CD14-positive monocyte (primary cell): ENCODE results near the gene SH3RF1. TPM values are rescaled to one million over a fixed set of nuclear protein-coding genes. Genes with fewer than 3 reads are reported as not detected.

Source experiments
- DNase-seq, 3 donors: peaks; one replicate each; pipeline ENCODE4 v3.0.0-alpha.2; 2011 to 2022
- H2AFZ ChIP-seq: 2 replicates; pipeline ENCODE4 v1.6.0; 2012; ENCODE audit warnings: mild to moderate bottlenecking, low read depth, low read length, inconsistent platforms; ENCODE audit not compliant: insufficient read depth, poor library complexity, severe bottlenecking
- H3K27ac ChIP-seq, 2 donors: 1 replicate in 1 of 2; 2 replicates in 1 of 2; pipeline ENCODE4 v1.5.1; 2012 to 2013; ENCODE audit warnings: low read length in 2 of 2, control low read depth in 1 of 2, inconsistent platforms in 1 of 2, low read depth in 1 of 2, mild to moderate bottlenecking in 1 of 2
- H3K27me3 ChIP-seq, 2 donors: one replicate each; pipeline versions ENCODE4 v1.6.0 to v1.6.1; 2011 to 2013; ENCODE audit warnings: low read length in 2 of 2; ENCODE audit not compliant: control insufficient read depth in 2 of 2, insufficient read depth in 2 of 2
- H3K36me3 ChIP-seq, 2 donors: replicated peaks in 1 of 2; 1 replicate in 1 of 2; 2 replicates in 1 of 2; pipeline versions ENCODE4 v1.5.1 to v1.6.1; 2012 to 2013; ENCODE audit warnings: low read length in 2 of 2, control low read depth in 1 of 2, inconsistent platforms in 1 of 2, mild to moderate bottlenecking in 1 of 2; ENCODE audit not compliant: insufficient read depth in 2 of 2, control insufficient read depth in 1 of 2
- H3K4me1 ChIP-seq, 2 donors: 1 replicate in 1 of 2; 2 replicates in 1 of 2; pipeline versions ENCODE4 v1.5.1 to v1.6.1; 2012 to 2013; ENCODE audit warnings: low read length in 2 of 2, control low read depth in 1 of 2, inconsistent platforms in 1 of 2, mild to moderate bottlenecking in 1 of 2, moderate library complexity in 1 of 2; ENCODE audit not compliant: insufficient read depth in 2 of 2, control insufficient read depth in 1 of 2
- H3K4me2 ChIP-seq: replicated peaks from 2 replicates; pipeline ENCODE3; 2012; ENCODE audit warnings: low read length, moderate library complexity, mild to moderate bottlenecking; ENCODE audit not compliant: poor library complexity, severe bottlenecking; ENCODE audit errors: extremely low read depth
- H3K4me3 ChIP-seq, 3 experiments: fragments of 200-600 bp in 1 of 3; sonication (generic) in 1 of 3; replicated peaks in 1 of 3; 1 replicate in 2 of 3; 2 replicates in 1 of 3; pipeline ENCODE4 v1.5.1; 2011 to 2013; ENCODE audit warnings: low read length in 3 of 3, mild to moderate bottlenecking in 3 of 3, control low read depth in 2 of 3, low read depth in 2 of 3, inconsistent platforms in 1 of 3, moderate library complexity in 1 of 3
- H3K79me2 ChIP-seq: 2 replicates; pipeline ENCODE4 v1.6.0; 2012; ENCODE audit warnings: mild to moderate bottlenecking, control low read depth, inconsistent platforms, low read length, moderate library complexity; ENCODE audit not compliant: insufficient read depth
- H3K9ac ChIP-seq: 2 replicates; pipeline ENCODE4 v1.6.0; 2017; ENCODE audit warnings: low read length, mild to moderate bottlenecking; ENCODE audit not compliant: insufficient read depth, poor library complexity, severe bottlenecking
- H3K9me3 ChIP-seq, 2 donors: replicated peaks in 1 of 2; 1 replicate in 1 of 2; 2 replicates in 1 of 2; pipeline versions ENCODE4 v1.5.1 to v1.6.1; 2012 to 2013; ENCODE audit warnings: low read length in 2 of 2, control low read depth in 1 of 2; ENCODE audit not compliant: control insufficient read depth in 1 of 2, insufficient read depth in 1 of 2
- H4K20me1 ChIP-seq: 2 replicates; pipeline ENCODE4 v1.6.0; 2012; ENCODE audit warnings: mild to moderate bottlenecking, low read length, control low read depth, moderate library complexity; ENCODE audit not compliant: insufficient read depth
- H3K27ac Mint-ChIP-seq, 7 donors: one replicate each; pipeline ENCODE4 v1.8.0; 2020; ENCODE audit warnings: mild to moderate bottlenecking in 7 of 7, mixed read lengths in 7 of 7, moderate library complexity in 6 of 7, inconsistent platforms in 2 of 7
- H3K27me3 Mint-ChIP-seq, 3 donors: one replicate each; pipeline ENCODE4 v1.8.0; 2021 to 2022; ENCODE audit warnings: low read depth in 3 of 3, mild to moderate bottlenecking in 3 of 3, mixed read lengths in 3 of 3, moderate library complexity in 3 of 3, inconsistent platforms in 1 of 3
- H3K36me3 Mint-ChIP-seq, 2 donors: one replicate each; pipeline ENCODE4 v1.8.0; 2020; ENCODE audit warnings: mixed read lengths in 2 of 2, inconsistent platforms in 1 of 2, mild to moderate bottlenecking in 1 of 2
- H3K4me1 Mint-ChIP-seq: one replicate; pipeline ENCODE4 v1.8.0; 2020; ENCODE audit warnings: mild to moderate bottlenecking, mixed read lengths
- H3K4me3 Mint-ChIP-seq, 2 donors: one replicate each; pipeline ENCODE4 v1.8.0; 2020; ENCODE audit warnings: mild to moderate bottlenecking in 2 of 2, mixed read lengths in 2 of 2, moderate library complexity in 1 of 2
- H3K9me3 Mint-ChIP-seq, 7 donors: one replicate each; pipeline ENCODE4 v1.8.0; 2020 to 2022; ENCODE audit warnings: mixed read lengths in 7 of 7, mild to moderate bottlenecking in 6 of 7, moderate library complexity in 6 of 7, inconsistent platforms in 2 of 7
- WGBS: methylation state at CpG from one replicate; pipeline ENCODE4 v1.1.5; 2013; ENCODE audit warnings: missing lambda C conversion rate; ENCODE audit not compliant: insufficient coverage; 5-methylcytosine and 5-hydroxymethylcytosine counted together
- intact Hi-C, 2 donors: fragments of 100-400 bp; cut with micrococcal nuclease; formaldehyde crosslinking; loops; one replicate each; pipeline versions ENCODE4 v1.15.0 to v1.15.1; 2023
- polyA plus RNA-seq, 3 donors: library from polyadenylated mRNA; depleted of rRNA in 1 of 3; unstranded in 2 of 3; stranded (reverse) in 1 of 3; fragments of 300-500 nt in 2 of 3; fragments of >200 nt in 1 of 3; fragmentation: Illumina TruSeq in 2 of 3; gene quantifications; 1 replicate in 2 of 3; 2 replicates in 1 of 3; pipeline ENCODE4 v1.2.3, GENCODE V29; 2012 to 2021
- TF ChIP-seq, protein P1 (sequence below): fragments of 200-600 bp; IDR thresholded peaks from one replicate; pipeline ENCODE4 v1.8.0; 2022; ENCODE audit warnings: antibody characterized with exemption, mild to moderate bottlenecking

The SH3RF1 gene
- polyA plus RNA-seq, 3 donors = 3.1 to 4.7 (median 4.4) TPM

DNA sequence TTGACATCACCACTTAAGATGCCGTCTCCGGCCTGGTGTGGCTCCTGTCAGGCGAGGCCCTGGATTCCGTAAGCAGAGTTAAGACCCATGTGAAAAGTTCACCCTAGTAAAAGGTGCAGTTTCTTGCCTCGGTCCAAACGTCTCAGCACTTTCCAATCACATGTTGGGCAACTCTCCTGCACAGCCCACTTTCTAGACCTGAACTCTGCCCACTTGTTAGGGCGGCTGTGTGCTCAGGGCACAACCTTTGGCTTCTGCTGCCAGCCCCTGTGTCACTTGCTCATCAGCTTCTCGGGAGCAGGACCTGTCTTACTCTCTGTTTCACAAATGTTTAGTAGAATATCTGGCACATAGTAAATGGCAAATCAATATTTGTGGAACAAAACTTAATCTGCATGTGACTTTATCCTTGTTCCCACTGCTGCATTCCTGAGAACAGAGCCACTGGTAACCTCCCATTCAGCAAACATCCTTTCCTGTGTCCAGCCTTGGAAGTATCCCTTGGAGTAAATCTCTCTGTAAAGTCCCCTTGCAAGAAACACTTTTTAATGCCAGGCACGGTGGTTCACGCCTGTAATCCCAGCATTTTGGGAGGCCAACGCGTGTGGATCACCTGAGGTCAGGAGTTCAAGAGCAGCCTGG lies 38.7 kb upstream of the SH3RF1 start:
- Histone ChIP-seq H4K20me1 (no peaks in the 10 kb centered on the region), H3K4me3 (no peak overlapping the region), H3K27ac (no peak overlapping the region), H3K27me3 (no peaks in the 10 kb centered on the region), H3K4me2 (no peak overlapping the region), H3K4me1 (no peaks in the 10 kb centered on the region), H2AFZ (no peak overlapping the region), H3K9ac (no peak overlapping the region), H3K9me3 (no peaks in the 10 kb centered on the region), H3K79me2 (no peaks in the 10 kb centered on the region), H3K36me3 (no peaks in the 10 kb centered on the region)
- Mint-ChIP-seq H3K4me3 (no peak overlapping the region), H3K27ac (no peak overlapping the region), H3K27me3 (peaks cover 0 to 1% (median 0%) of the 10 kb centered on the region in 3 donors), H3K4me1 (peaks cover 3% of the 10 kb centered on the region), H3K9me3 (peaks cover 0 to 9% (median 4%) of the 10 kb centered on the region in 7 donors), H3K36me3 (no peaks in the 10 kb centered on the region)
- WGBS = 97% methylated on average over 10 of the region's 12 CpGs
- DNase-seq = no peak
- TF ChIP-seq, protein P1, sequence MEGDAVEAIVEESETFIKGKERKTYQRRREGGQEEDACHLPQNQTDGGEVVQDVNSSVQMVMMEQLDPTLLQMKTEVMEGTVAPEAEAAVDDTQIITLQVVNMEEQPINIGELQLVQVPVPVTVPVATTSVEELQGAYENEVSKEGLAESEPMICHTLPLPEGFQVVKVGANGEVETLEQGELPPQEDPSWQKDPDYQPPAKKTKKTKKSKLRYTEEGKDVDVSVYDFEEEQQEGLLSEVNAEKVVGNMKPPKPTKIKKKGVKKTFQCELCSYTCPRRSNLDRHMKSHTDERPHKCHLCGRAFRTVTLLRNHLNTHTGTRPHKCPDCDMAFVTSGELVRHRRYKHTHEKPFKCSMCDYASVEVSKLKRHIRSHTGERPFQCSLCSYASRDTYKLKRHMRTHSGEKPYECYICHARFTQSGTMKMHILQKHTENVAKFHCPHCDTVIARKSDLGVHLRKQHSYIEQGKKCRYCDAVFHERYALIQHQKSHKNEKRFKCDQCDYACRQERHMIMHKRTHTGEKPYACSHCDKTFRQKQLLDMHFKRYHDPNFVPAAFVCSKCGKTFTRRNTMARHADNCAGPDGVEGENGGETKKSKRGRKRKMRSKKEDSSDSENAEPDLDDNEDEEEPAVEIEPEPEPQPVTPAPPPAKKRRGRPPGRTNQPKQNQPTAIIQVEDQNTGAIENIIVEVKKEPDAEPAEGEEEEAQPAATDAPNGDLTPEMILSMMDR = no peak
- intact Hi-C loops = no loop called here

DNA sequence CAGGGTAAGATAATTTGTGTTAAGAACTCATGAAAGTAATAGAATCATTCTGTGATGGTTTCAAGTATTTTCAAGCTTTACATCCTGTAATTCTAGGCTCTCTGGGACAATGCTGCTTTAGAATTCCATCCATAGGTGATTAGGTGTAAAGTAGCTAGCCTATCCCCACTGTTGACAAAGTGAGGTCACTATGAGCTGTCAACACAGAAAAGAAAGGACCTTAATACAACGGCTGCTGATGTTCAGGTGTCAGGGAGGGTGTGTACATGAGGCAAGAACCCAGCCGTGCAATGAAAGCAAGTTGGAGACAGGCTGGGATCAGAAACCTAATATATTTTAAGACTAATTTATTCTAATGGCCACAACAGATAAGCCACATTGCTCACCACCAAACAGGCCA lies 36.8 kb upstream of the SH3RF1 start:
- TF ChIP-seq, protein P1 = no peak
- Mint-ChIP-seq H3K36me3 (no peaks in the 10 kb centered on the region), H3K9me3 (peaks cover 0 to 9% (median 4%) of the 10 kb centered on the region in 7 donors), H3K4me3 (no peak overlapping the region), H3K27ac (no peak overlapping the region), H3K27me3 (peaks cover 0 to 1% (median 0%) of the 10 kb centered on the region in 3 donors), H3K4me1 (peaks cover 3% of the 10 kb centered on the region)
- Histone ChIP-seq H3K9ac (no peak overlapping the region), H3K27me3 (no peaks in the 10 kb centered on the region), H3K9me3 (no peaks in the 10 kb centered on the region), H4K20me1 (no peaks in the 10 kb centered on the region), H3K36me3 (no peaks in the 10 kb centered on the region), H3K4me2 (no peak overlapping the region), H2AFZ (no peak overlapping the region), H3K79me2 (no peaks in the 10 kb centered on the region), H3K4me1 (no peaks in the 10 kb centered on the region), H3K27ac (no peak overlapping the region), H3K4me3 (no peak overlapping the region)
- no peak for DNase-seq
- 100% methylated on average over 1 of the region's 2 CpGs for WGBS
- intact Hi-C loops = no loop called here
